ENCODE measurements around the gene DYSF.

Gene DYSF

GRCh38 chr2:71546777-71547281 is 93.5 kb downstream of the DYSF start:
- in situ Hi-C loops (cut with MboI; ENCODE audit: low sequenced_read_pairs) = no loop called here

- in situ Hi-C loops (cut with MboI; ENCODE audit: low sequenced_read_pairs) = no loop called here
Measured at GRCh38 chr2:71547616-71548285, 94.4 kb downstream of the DYSF start.

GRCh38 chr2:71548646-71549425 is 95.5 kb downstream of the DYSF start:
- in situ Hi-C loops (cut with MboI; ENCODE audit: low sequenced_read_pairs) = no loop called here

- in situ Hi-C loops (cut with MboI; ENCODE audit: low sequenced_read_pairs) = no loop called here
Measured at GRCh38 chr2:71550801-71551630, 97.7 kb downstream of the DYSF start.

- in situ Hi-C loops (cut with MboI; ENCODE audit: low sequenced_read_pairs) = no loop called here
Measured at GRCh38 chr2:71551631-71551915, 98.2 kb downstream of the DYSF start.

GRCh38 chr2:71552356-71552755 is 99.0 kb downstream of the DYSF start:
- in situ Hi-C loops (cut with MboI; ENCODE audit: low sequenced_read_pairs) = no loop called here

- in situ Hi-C loops (cut with MboI; ENCODE audit: low sequenced_read_pairs) = no loop called here
Measured at GRCh38 chr2:71552861-71553301, 99.5 kb downstream of the DYSF start.

- in situ Hi-C loops (cut with MboI; ENCODE audit: low sequenced_read_pairs) = no loop called here
Measured at GRCh38 chr2:71554028-71554705, 100.8 kb downstream of the DYSF start.

GRCh38 chr2:71554706-71555056 is 101.3 kb downstream of the DYSF start:
- in situ Hi-C loops (cut with MboI; ENCODE audit: low sequenced_read_pairs) = no loop called here

- in situ Hi-C loops (cut with MboI; ENCODE audit: low sequenced_read_pairs) = no loop called here
Measured at GRCh38 chr2:71555798-71556454, 102.6 kb downstream of the DYSF start.

GRCh38 chr2:71556692-71557250 is 103.4 kb downstream of the DYSF start:
- in situ Hi-C loops (cut with MboI; ENCODE audit: low sequenced_read_pairs) = no loop called here

- in situ Hi-C loops (cut with MboI; ENCODE audit: low sequenced_read_pairs) = no loop called here
Measured at GRCh38 chr2:71557321-71557720, 104.0 kb downstream of the DYSF start.

GRCh38 chr2:71558300-71559051 is 105.1 kb downstream of the DYSF start:
- in situ Hi-C loops (cut with MboI; ENCODE audit: low sequenced_read_pairs) = no loop called here

- in situ Hi-C loops (cut with MboI; ENCODE audit: low sequenced_read_pairs) = no loop called here
Measured at GRCh38 chr2:71559080-71559827, 105.9 kb downstream of the DYSF start.

- in situ Hi-C loops (cut with MboI; ENCODE audit: low sequenced_read_pairs) = no loop called here
Measured at GRCh38 chr2:71559828-71560637, 106.7 kb downstream of the DYSF start.

- in situ Hi-C loops (cut with MboI; ENCODE audit: low sequenced_read_pairs) = no loop called here
Measured at GRCh38 chr2:71560638-71561011, 107.3 kb downstream of the DYSF start.

GRCh38 chr2:71561441-71562267 is 108.3 kb downstream of the DYSF start:
- in situ Hi-C loops (cut with MboI; ENCODE audit: low sequenced_read_pairs) = no loop called here

Measured in HL-60/S4 treated with retinoic acid at 250 ng/mL for 4 days and 3 days (cell line).